SK-MEL-5 (cell line): ENCODE data around the gene GLS. TPM values are rescaled to one million over a fixed set of nuclear protein-coding genes. Genes with fewer than 3 reads are reported as not detected.
"Not testable (repeated sequence)": the region's sequence is repeated elsewhere in the genome, so short reads cannot be mapped to it uniquely, and the experiment has no call there.

Experiments
- DNase-seq: peaks from one replicate; pipeline ENCODE4 v3.0.0-alpha.2; 2016; ENCODE audit warnings: low read depth, low spot score
- in situ Hi-C: cut with HindIII; loops from 2 replicates; pipeline ENCODE4 v1.10.0; 2016; ENCODE audit warnings: low sequenced_read_pairs, high pct_unique_total_duplicates, low pct_unique_long_range_greater_than_20kb
- total RNA-seq: library from RNA; depleted of rRNA; stranded (reverse); fragments of >200 nt; shearing (Covaris generic); gene quantifications from 2 replicates; pipeline ENCODE4 v1.2.3, GENCODE V29; 2014

GLS gene
- total RNA-seq, 1 experiment from 2014 or later: 117 TPM

DNA sequence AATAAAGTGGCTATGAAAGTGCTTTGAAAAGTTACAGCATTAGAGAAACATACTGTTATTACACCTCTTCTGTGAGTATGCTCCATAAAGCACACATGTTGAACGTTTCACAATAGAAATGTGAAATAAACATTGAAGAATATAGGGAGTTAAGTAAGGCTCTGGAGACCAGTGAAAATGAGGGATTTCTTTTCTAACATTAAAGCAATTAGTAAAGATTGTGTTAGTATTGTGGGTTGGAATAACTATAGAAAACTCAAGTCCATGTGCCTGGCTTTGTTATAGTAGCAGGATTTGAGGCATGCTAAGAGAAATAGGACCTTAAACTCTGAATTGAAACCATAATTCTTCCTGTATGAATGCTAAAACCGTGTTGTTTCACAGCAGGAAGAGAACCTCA lies 63.1 kb downstream of the GLS start:
- in situ Hi-C loops: no loop called here
- DNase-seq: no peak

DNA sequence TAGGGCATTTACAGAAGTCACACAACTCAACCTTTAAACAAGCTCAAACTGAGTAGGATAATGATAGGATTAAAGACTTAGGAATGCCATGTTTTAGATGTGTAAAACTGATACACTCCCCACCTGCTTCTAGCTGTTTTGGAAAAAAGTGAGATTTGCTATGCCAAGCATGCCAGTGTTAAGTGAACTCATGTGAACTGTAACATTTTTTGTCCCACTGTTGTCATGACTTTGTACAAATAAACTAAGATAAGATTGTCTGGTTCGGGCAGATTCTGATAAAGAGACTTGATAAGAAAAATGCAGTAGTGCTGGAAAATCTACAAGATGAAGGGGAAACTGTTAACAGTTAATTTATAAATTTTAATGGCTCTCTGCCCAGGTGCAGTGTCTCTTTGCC lies 66.5 kb downstream of the GLS start:
- DNase-seq: no peak
- in situ Hi-C loops: no loop called here

DNA sequence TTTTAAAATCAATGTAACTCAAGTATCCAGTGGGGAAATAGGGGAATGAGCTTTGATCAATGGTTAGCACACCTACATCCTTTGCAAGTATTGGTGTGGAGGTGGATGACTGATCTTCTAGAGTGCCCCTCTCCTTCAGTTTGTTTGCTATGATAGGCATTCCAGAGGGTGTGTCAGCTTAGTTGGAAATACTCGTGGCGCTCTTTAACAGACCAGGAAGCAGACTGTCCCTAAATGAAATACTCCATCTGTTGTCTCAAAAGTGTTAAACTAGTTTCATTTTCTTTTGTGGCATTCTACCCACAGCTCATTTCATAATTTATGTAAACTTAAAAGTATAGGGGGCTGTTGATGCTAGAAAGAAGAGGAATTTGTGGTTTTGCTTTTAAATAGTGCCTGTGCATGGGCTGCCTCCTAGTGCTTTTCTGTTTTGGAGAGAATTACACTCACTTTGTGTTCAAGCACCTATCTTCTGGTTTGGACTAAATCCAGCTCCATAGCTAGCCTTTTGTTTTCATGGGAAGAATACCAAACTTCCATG lies 67.2 kb downstream of the GLS start:
- DNase-seq: no peak
- in situ Hi-C loops: no loop called here

DNA sequence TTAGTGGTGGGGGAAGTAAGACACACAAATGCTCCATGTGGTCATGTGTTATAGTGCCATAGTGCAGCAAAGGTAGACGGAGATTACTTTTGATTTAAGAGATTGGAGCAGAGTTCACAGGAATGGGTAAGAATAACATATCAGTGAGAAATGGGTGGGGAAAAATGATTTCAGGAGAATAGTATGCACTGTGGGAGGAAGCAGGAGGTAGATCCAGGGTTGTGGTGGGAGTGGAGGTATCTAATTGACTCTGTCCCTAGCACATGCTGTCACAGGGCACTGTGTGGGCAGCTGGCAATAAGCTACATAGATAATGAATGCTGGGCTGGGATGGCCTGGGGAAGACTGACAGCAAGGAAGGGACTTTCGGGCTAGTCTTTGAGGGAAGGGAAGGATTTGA lies 68.0 kb downstream of the GLS start:
- DNase-seq: no peak

DNA sequence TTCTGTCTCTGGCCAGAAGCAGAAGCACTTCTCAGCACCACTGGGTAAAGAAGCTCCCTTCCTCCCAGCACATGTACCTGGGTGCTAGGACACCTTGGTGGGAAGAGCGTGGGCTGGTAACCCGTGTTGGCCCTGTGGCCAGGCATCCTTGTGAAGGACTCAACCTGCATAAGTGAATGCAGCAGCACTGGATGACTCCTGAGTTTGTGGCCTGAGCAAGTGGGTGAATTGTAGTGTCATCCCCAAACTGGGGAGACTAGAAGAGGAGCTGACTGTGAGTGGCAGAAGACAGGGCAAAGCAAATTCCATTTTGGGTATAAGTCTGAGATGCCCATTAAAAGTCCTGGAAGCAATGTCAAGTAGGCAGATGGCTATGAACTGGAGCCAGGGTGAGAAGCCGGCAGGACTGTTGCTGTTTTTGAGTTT lies 70.0 kb downstream of the GLS start:
- in situ Hi-C loops: no loop called here
- no peak for DNase-seq

More for the DNA sequence above, 68.0 kb downstream of the GLS start:
- in situ Hi-C loops: no loop called here

DNA sequence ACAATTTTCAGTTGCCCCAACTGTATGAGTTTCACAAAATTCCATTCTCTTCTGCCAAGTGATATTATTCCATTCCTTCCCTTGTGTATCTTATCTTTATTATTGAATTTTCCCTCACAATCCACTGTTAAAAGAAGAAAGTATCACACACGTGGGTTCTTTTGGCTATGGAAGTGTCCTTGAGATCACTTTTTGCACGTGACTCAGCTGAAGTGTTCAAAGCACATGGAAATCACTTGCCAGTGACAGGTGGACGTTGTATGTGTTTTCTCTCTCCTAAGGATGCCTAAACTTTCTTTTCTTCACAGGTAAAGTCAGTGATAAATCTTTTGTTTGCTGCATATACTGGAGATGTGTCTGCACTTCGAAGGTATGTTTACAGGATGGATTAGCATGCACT lies 72.6 kb downstream of the GLS start:
- no peak for DNase-seq
- in situ Hi-C loops: no loop called here

DNA sequence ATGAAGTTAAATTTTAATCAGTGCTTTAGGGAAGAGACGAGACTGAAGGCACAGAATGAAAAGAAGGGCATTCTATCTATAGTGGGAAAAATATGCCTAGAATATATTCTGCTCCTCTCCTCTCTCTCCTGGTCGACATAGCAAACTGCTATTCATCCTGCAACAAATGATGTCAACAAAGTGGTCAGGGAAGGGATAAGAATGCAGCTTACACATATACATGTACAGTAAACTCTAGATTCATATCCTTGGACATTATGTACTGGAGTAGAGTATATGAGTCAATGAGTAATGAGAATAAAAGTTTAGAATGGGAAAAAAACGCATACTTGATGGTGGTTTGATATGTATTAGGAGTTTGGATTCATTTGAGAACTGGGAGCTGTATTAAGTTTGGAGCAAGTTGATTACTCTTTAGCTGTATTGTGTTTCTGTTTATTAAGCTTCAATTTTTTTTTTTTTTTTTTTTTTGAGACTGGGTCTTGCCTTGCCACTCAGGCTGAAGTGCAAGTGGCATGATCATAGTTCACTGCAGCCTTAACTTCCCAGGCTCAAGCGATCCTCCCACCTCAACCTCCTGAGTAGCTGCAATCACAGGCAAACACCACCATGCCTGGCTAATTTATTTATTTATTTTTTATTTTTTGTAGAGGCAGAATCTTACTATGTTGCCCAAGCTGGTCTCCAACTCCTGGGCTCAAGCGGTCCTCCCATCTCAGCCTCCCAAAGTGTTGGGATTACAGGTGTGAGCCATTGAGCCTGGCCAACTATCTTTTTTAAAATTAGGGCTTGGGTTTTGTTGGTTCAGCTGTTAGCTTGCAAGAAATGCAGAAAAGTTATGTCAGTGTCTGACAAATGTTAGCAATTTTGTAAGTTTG lies 79.5 kb downstream of the GLS start:
- in situ Hi-C loops: no loop called here
- DNase-seq: no peak

DNA sequence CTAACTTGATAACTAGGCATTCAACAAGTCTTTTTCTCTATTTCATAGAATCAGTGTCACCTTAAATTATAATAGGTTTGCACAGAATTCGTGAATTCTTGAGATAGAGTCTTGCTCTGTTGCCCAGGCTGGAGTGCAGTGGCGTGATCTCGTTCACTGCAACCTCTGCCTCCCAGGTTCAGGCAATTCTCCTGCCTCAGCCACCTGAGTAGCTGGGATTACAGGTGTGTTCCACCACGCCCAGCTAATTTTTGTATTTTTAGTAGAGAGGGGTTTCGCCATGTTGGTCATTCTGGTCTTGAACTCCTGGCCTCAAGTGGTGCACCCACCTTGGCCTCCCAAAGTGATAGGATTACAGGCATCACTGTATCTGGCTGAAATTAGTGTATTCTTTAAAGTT lies 80.5 kb downstream of the GLS start:
- in situ Hi-C loops, DNase-seq: not testable (repeated sequence)

DNA sequence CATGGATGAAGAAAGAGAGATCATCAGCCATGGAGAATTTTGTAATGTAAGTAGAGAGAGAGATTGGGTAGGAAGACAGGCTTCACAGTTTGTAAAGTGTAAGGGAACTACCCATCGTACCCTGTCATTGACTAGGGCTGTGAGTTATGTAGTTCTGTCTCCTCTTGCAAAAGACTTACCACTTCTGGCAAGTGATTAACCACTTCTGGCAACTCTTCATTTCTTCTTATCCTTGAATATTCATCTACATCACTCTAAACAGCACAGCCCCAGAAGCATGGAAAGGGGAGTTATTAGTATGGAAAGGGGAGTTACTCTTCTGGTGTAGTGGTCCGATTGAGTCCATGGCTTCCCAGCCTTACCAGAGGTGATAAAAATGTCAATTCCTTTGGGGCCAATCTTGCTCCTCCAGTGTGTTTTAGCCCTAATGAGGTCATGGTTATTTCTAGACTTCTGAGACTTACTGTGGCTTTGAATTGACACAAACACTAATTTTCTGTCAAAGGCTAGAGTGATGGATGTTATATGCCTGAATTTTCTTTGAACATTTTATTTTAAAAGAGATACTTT lies 81.4 kb downstream of the GLS start:
- DNase-seq: no peak
- in situ Hi-C loops: no loop called here

DNA sequence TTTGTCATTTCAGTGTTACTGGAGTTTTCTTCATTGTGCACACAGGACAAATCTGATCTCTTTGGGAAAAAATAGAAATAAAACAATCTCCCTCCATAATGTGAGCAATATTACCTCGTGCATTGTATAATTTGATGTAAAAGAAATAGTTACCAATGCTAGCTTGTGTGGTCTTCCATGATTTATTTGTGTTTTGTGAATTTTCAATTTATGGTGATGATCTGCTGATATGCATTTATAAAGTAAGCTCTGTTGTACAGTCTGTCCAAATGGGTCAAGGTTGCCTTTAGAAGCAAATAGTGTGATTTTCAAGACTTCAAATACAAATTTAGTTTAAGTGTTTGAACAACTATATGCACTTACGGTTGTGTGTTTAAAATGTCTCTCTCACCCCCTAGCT lies 82.5 kb downstream of the GLS start:
- DNase-seq: no peak
- in situ Hi-C loops: no loop called here

DNA sequence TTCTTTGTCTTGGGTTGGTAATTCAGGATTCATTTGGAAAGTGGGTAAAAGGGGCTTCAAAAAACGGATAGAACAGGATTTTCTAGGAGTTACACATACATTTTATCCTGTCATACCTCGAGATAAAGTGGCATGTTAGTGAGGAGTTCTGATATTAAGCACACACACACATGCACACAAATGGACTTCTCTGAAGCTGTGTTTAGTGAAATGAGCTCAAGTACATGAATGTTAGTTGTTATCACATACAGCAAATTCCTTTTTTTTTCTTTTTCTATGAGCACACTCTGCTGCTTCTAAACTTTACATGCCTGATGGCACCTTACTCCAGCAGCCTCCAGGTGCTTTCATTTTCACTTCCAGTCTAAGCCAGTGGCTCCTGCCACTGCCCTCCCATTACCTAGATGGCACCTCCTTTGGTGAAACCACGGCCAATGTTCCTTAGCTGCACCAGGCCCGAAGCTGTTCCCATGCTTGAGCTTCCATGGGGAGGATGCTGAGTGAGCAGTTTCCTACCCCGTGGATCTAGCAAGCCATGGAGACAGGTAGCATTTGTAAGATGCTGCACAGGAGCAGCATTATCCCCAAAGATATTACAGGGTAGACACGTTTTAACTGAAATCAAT lies 83.7 kb downstream of the GLS start:
- in situ Hi-C loops: no loop called here
- no peak for DNase-seq

DNA sequence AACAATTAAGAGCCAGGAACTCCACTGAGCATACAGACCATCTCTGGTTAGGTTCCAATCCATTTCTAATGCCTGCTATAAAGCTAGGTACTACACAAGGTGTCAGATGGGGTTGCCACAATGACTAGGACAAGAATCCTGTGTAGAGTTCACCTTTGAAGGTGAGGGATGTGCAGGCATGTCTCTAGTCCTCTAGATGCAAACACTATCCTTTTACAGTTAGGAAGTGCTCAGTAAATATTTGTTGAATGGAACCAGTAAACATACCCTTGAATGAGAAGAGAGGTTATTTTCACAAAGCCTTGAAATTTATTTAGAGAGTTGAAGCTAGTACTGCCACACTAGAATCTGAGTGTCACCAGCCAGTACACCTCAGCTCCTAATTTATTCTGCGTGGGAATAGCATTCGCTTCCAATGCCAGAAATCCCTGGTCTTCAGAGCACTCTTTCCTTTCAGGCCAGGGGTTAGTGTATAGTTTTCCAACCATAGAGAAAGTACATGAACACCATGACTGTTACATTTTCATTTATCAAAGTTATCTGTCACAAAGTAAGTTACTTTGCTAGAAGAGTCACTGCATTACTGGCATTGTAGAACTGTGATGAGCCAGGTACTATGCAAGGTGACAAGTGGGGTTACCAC lies 85.1 kb downstream of the GLS start:
- no peak for DNase-seq
- in situ Hi-C loops: no loop called here

DNA sequence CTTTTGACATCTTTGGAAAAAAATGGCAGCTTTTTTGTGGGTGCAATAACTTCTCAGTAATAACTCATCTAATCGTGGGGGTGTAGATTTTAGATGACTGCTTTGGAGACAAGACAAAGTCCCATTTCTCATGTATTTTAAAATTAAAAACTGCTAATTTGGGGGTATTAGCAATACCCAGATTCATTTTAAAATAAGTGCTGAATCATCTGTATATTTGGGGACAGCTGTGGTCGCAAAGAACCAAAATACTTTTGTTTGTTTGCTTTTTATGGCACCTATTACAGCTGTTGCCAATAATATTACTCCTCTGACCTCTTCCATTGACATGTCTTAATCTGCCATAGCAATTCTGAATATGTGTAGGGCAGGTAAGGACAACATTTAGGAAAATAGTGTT lies 87.9 kb downstream of the GLS start:
- in situ Hi-C loops: no loop called here
- DNase-seq: no peak

DNA sequence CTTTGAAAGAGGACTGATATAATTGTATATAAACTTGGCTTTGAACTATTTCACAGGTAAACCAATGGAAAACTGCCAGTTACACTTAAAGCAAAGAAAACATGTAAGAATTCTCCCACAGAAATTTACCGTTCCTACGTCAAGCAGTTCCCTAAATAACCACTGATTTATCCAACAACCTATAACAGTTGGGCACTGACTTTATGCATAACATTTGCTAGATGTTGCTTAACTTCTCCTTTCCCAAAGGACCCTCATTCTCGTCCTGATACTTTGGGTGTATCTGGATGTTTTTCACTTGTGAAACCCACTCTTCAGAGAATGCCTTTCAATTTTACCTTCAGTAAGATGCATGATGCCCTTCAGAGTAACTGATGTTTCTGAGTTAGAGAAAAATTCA lies 89.5 kb downstream of the GLS start:
- no peak for DNase-seq
- in situ Hi-C loops: no loop called here

DNA sequence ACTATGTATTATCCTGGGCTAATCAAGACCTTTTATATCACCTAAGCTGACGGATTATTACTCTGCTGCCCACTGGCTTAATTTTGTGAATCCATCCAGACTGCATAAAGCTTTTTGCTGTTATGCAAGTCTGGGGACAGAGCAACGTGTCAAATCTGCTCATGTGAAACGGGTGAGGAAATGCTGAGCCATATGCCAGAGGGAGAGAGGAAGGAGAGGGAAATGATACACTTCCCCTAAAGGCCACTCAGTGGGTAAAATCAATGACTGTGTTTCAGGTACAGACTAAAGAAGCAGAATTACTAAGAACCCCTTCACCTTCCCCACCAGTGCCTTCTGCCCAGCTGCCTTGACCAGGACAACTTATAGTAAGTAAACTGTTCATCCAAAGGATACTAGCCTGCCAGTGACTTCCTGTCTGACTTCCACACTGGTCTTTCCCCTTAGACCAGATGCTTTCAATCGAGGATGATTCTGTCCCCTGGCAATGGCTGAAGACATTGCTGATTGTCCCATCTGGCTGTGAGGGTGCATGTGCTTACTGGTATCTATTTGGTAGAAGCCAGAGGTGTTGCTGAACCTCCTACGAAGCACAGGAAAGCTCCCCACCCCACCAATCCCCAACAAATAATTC lies 90.4 kb downstream of the GLS start:
- in situ Hi-C loops: no loop called here
- no peak for DNase-seq

DNA sequence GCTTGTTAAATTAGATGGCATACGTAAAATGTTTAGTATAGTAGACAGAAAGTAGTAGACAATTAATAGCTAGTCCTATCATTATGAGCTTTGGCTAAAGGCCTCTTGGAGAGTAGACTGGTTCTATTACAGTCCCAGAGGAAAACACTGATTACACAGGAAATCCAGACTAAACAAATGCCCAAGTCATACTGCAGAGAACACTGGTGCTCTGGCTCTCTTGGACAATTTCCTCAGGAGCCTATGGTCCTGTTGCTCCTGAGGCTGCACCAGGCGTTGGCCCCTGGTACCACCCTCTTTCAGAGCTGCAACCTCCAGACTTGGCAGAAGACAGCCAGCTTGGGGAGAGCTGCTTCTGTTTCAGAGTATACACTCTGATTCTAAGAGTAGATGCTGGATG lies 91.6 kb downstream of the GLS start:
- in situ Hi-C loops: no loop called here
- no peak for DNase-seq

DNA sequence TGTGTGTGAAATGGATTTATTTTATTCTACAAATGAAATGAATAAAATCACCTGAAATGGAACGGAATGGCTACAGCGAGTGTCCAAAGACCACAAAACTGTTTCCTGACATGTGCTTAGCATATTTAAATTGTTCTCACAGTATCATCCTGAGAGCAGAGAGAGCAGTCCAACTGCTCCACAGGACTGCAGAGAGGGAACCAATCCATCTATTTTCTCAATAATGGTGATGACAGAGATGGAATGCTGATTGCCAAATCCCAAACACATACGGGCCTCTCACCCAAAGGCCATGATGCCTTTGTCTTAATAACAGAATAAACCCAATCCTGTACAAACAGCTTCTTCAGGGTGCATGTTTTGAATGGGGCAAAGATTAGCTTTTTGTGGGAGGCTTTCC lies 92.2 kb downstream of the GLS start:
- in situ Hi-C loops: no loop called here
- DNase-seq: no peak

DNA sequence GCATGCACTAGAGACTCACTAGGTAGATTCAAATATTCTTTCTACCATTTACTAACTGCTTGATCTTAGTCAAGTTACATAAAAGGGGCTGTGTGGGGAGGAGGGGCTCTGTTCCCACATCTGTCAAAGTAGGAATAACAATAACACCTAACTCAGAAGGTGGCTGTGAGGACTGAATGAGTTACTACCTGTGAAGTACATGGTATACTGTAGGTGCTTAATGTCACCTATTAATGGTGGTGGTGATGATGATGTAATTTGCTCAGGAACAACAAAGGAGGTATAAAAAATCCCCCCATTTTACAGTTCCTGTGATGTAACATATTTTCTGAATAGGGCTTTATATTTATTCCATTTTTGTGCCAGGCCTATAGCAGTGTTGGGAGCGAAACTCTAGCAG lies 92.6 kb downstream of the GLS start:
- in situ Hi-C loops: no loop called here
- DNase-seq: no peak
